H1 (cell line): Measurements from ENCODE around the gene ARID4A. TPM values are rescaled to one million over a fixed set of nuclear protein-coding genes. Genes with fewer than 3 reads are reported as not detected.

ENCODE experiments used
- CTCF ChIA-PET: fragments of 300-600 bp; sonication (Branson Sonifier 250); formaldehyde crosslinking; loops from one replicate; lab custom pipeline; 2021; ENCODE audit not compliant: partially characterized antibody; lab: Charles Lee
- POLR2A ChIA-PET: fragments of 300-600 bp; sonication (Branson Sonifier 250); formaldehyde crosslinking; loops from one replicate; lab custom pipeline; 2021; ENCODE audit warnings: inconsistent platforms; ENCODE audit not compliant: partially characterized antibody; lab: Charles Lee
- DNase-seq, 2 experiments: peaks; one replicate each; pipeline versions ENCODE4 v3.0.0 to v3.0.0-alpha.2; 2010 to 2022; ENCODE audit warnings: low spot score in 2 of 2, low read depth in 1 of 2, mixed read lengths in 1 of 2
- FAIRE-seq: peaks from 2 replicates; lab custom pipeline; 2011; peaks lifted over from hg19 to GRCh38; lab: Jason Lieb, UNC
- H2AFZ ChIP-seq: 2 replicates; pipeline ENCODE4 v1.8.1; 2012; ENCODE audit warnings: low read length, inconsistent platforms
- H2AK5ac ChIP-seq: 2 replicates; pipeline ENCODE4 v1.6.1; 2013; ENCODE audit warnings: low read depth, low read length
- H2BK120ac ChIP-seq: replicated peaks from 2 replicates; pipeline ENCODE3; 2013; ENCODE audit warnings: low read depth, low read length, inconsistent platforms
- H2BK12ac ChIP-seq: 2 replicates; pipeline ENCODE4 v1.6.1; 2013; ENCODE audit warnings: low read depth, low read length
- H2BK15ac ChIP-seq: 2 replicates; pipeline ENCODE4 v1.6.1; 2013; ENCODE audit warnings: low read length
- H2BK20ac ChIP-seq: 2 replicates; pipeline ENCODE4 v1.6.1; 2013; ENCODE audit warnings: low read length
- H2BK5ac ChIP-seq: 2 replicates; pipeline ENCODE4 v1.6.1; 2013; ENCODE audit warnings: low read depth, low read length
- H3K14ac ChIP-seq: 2 replicates; pipeline ENCODE4 v1.6.1; 2013; ENCODE audit warnings: inconsistent platforms; ENCODE audit not compliant: insufficient read length
- H3K18ac ChIP-seq: 2 replicates; pipeline ENCODE4 v1.6.1; 2013; ENCODE audit warnings: low read length; ENCODE audit errors: extremely low read depth
- H3K23ac ChIP-seq: 2 replicates; pipeline ENCODE4 v1.6.1; 2013; ENCODE audit warnings: inconsistent platforms; ENCODE audit not compliant: insufficient read length
- H3K23me2 ChIP-seq: 2 replicates; pipeline ENCODE4 v1.6.1; 2013; ENCODE audit warnings: low read depth, low read length
- H3K27ac ChIP-seq: 2 replicates; pipeline ENCODE4 v1.6.1; 2011; ENCODE audit warnings: low read depth, low read length, inconsistent platforms
- H3K27me3 ChIP-seq, 4 experiments: replicated peaks in 1 of 4; 1 replicate in 1 of 4; 2 replicates in 3 of 4; pipeline versions ENCODE4 v1.6.1 to v1.8.1; 2011 to 2013; ENCODE audit warnings: low read length in 3 of 4, mild to moderate bottlenecking in 3 of 4, inconsistent platforms in 2 of 4, mixed read lengths in 2 of 4, moderate library complexity in 1 of 4; ENCODE audit not compliant: control insufficient read depth in 3 of 4, insufficient read depth in 3 of 4; ENCODE audit errors: extremely low read depth in 1 of 4
- H3K36me3 ChIP-seq, 4 experiments: 2 replicates each; pipeline versions ENCODE4 v1.6.1 to v1.8.1; 2011 to 2013; ENCODE audit warnings: mild to moderate bottlenecking in 4 of 4, low read length in 3 of 4, moderate library complexity in 2 of 4, control low read depth in 1 of 4, inconsistent platforms in 1 of 4; ENCODE audit not compliant: insufficient read depth in 4 of 4, control insufficient read depth in 2 of 4
- H3K4ac ChIP-seq: replicated peaks from 2 replicates; pipeline ENCODE3; 2013; ENCODE audit warnings: low read length, low read depth, mixed read lengths, inconsistent platforms; ENCODE audit not compliant: insufficient read length
- H3K4me1 ChIP-seq, 4 experiments: replicated peaks in 1 of 4; 1 replicate in 1 of 4; 2 replicates in 3 of 4; pipeline versions ENCODE4 v1.6.1 to v1.8.1; 2011 to 2013; ENCODE audit warnings: low read length in 3 of 4, inconsistent platforms in 2 of 4, mixed read lengths in 1 of 4; ENCODE audit not compliant: insufficient read depth in 4 of 4, control insufficient read depth in 3 of 4
- H3K4me2 ChIP-seq, 2 experiments: 2 replicates each; pipeline versions ENCODE4 v1.6.1 to v1.8.1; 2011 to 2013; ENCODE audit warnings: low read depth in 2 of 2, low read length in 2 of 2, control low read depth in 1 of 2, inconsistent platforms in 1 of 2, mild to moderate bottlenecking in 1 of 2; ENCODE audit not compliant: insufficient read depth in 1 of 2
- H3K4me3 ChIP-seq, 4 experiments: fragments of 200-600, 300-600 bp in 1 of 4; sonication (generic), shearing (Covaris generic), sonication (Bioruptor Twin) in 1 of 4; 2 replicates each; pipeline versions ENCODE4 v1.5.1 to v1.8.1; 2011 to 2016; ENCODE audit warnings: low read length in 4 of 4, low read depth in 3 of 4, control low read depth in 2 of 4, inconsistent platforms in 2 of 4, mild to moderate bottlenecking in 2 of 4, mixed read lengths in 1 of 4, moderate library complexity in 1 of 4; ENCODE audit not compliant: insufficient read depth in 2 of 4; ENCODE audit errors: extremely low read depth in 1 of 4
- H3K56ac ChIP-seq: replicated peaks from 2 replicates; pipeline ENCODE3; 2013; ENCODE audit warnings: low read depth, mild to moderate bottlenecking, mixed read lengths, low read length, inconsistent platforms; ENCODE audit not compliant: insufficient read length
- H3K79me1 ChIP-seq: 2 replicates; pipeline ENCODE4 v1.6.1; 2013; ENCODE audit warnings: low read depth, low read length, control low read depth
- H3K79me2 ChIP-seq, 2 experiments: 2 replicates each; pipeline versions ENCODE4 v1.6.1 to v1.8.1; 2012 to 2013; ENCODE audit warnings: low read length in 2 of 2, mild to moderate bottlenecking in 2 of 2, inconsistent platforms in 1 of 2; ENCODE audit not compliant: insufficient read depth in 2 of 2, control insufficient read depth in 1 of 2
- H3K9ac ChIP-seq, 4 experiments: replicated peaks in 1 of 4; 1 replicate in 1 of 4; 2 replicates in 3 of 4; pipeline versions ENCODE4 v1.6.1 to v1.8.1; 2011 to 2013; ENCODE audit warnings: low read depth in 3 of 4, low read length in 3 of 4, control low read depth in 2 of 4, mild to moderate bottlenecking in 2 of 4, moderate library complexity in 2 of 4, inconsistent platforms in 1 of 4; ENCODE audit errors: extremely low read depth in 1 of 4
- H3K9me3 ChIP-seq, 2 experiments: 2 replicates each; pipeline versions ENCODE4 v1.6.1 to v1.8.1; 2012 to 2013; ENCODE audit warnings: mild to moderate bottlenecking in 2 of 2, moderate library complexity in 2 of 2, control low read depth in 1 of 2, inconsistent platforms in 1 of 2, low read depth in 1 of 2, low read length in 1 of 2, mixed read lengths in 1 of 2; ENCODE audit not compliant: insufficient read depth in 2 of 2
- H4K20me1 ChIP-seq, 2 experiments: replicated peaks in 1 of 2; 2 replicates each; pipeline versions ENCODE3 to v1.8.1; 2011 to 2013; ENCODE audit warnings: inconsistent platforms in 2 of 2, low read length in 2 of 2, mild to moderate bottlenecking in 1 of 2; ENCODE audit not compliant: insufficient read depth in 2 of 2, control insufficient read depth in 1 of 2
- H4K5ac ChIP-seq: 2 replicates; pipeline ENCODE4 v1.6.1; 2013; ENCODE audit warnings: low read length, low read depth, mixed read lengths, inconsistent platforms; ENCODE audit not compliant: insufficient read length
- H4K8ac ChIP-seq: 2 replicates; pipeline ENCODE4 v1.8.0; 2013; ENCODE audit warnings: mild to moderate bottlenecking, moderate library complexity, low read length, inconsistent platforms; ENCODE audit not compliant: insufficient read depth; ENCODE audit errors: extremely low read depth
- H4K91ac ChIP-seq: replicated peaks from 2 replicates; pipeline ENCODE3; 2013; ENCODE audit warnings: low read length, mixed read lengths, inconsistent platforms; ENCODE audit not compliant: insufficient read length
- WGBS, 2 experiments: shearing (Covaris generic) in 1 of 2; methylation state at CpG; one replicate each; pipeline versions ENCODE4 v1.1.6 to v1.1.7; 2013 to 2015; ENCODE audit warnings: low lambda C conversion rate in 2 of 2, mixed read lengths in 2 of 2, inconsistent platforms in 1 of 2, low coverage in 1 of 2, missing lambda C conversion rate in 1 of 2; ENCODE audit not compliant: insufficient replicate concordance in 2 of 2, insufficient coverage in 1 of 2, insufficient read length in 1 of 2; ENCODE audit errors: extremely low coverage in 1 of 2, missing lambda C conversion rate in 1 of 2; 5-methylcytosine and 5-hydroxymethylcytosine counted together
- long read RNA-seq, 2 experiments: library from RNA in 1 of 2; library from capped mRNA in 1 of 2; stranded (forward); transcript quantifications; one replicate each; pipeline ENCODE4 v2.0.0, GENCODE V29; 2021; ENCODE audit warnings: inconsistent platforms in 1 of 2
- polyA minus RNA-seq, 3 experiments: library from RNA; depleted of rRNA, polyadenylated mRNA; stranded (reverse); fragments of >200 nt; gene quantifications; 1 replicate in 2 of 3; 2 replicates in 1 of 3; pipeline ENCODE4 v1.2.3, GENCODE V29; 2011
- polyA plus RNA-seq, 7 experiments: library from polyadenylated mRNA; depleted of rRNA in 3 of 7; stranded (reverse) in 5 of 7; unstranded in 2 of 7; fragments of >200 nt in 5 of 7; fragments of 200-250 nt in 2 of 7; gene quantifications; 1 replicate in 5 of 7; 2 replicates in 1 of 7; 4 replicates in 1 of 7; pipeline versions ENCODE4 v1.2.1 to v1.2.3, GENCODE V29; 2011 to 2013; ENCODE audit warnings: missing spikeins in 2 of 7, mixed read lengths in 2 of 7
- total RNA-seq: library from RNA; stranded (reverse); fragmentation: NEBNext Ultra II Directional; extraction: Animal tissue kit (Norgen Biotek cat#: 25700); gene quantifications from 2 replicates; pipeline ENCODE4 v1.2.1, GENCODE V29; 2021

Gene ARID4A, protein sequence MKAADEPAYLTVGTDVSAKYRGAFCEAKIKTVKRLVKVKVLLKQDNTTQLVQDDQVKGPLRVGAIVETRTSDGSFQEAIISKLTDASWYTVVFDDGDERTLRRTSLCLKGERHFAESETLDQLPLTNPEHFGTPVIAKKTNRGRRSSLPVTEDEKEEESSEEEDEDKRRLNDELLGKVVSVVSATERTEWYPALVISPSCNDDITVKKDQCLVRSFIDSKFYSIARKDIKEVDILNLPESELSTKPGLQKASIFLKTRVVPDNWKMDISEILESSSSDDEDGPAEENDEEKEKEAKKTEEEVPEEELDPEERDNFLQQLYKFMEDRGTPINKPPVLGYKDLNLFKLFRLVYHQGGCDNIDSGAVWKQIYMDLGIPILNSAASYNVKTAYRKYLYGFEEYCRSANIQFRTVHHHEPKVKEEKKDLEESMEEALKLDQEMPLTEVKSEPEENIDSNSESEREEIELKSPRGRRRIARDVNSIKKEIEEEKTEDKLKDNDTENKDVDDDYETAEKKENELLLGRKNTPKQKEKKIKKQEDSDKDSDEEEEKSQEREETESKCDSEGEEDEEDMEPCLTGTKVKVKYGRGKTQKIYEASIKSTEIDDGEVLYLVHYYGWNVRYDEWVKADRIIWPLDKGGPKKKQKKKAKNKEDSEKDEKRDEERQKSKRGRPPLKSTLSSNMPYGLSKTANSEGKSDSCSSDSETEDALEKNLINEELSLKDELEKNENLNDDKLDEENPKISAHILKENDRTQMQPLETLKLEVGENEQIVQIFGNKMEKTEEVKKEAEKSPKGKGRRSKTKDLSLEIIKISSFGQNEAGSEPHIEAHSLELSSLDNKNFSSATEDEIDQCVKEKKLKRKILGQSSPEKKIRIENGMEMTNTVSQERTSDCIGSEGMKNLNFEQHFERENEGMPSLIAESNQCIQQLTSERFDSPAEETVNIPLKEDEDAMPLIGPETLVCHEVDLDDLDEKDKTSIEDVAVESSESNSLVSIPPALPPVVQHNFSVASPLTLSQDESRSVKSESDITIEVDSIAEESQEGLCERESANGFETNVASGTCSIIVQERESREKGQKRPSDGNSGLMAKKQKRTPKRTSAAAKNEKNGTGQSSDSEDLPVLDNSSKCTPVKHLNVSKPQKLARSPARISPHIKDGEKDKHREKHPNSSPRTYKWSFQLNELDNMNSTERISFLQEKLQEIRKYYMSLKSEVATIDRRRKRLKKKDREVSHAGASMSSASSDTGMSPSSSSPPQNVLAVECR
- total RNA-seq: 12.6 and 14.6 TPM in 2 replicates
- 1.9 and 2.1 TPM in 2 replicates for polyA plus RNA-seq (2011; rRNA removed)
- 3.2 TPM for polyA plus RNA-seq (2011; cell fraction: cytosol; rRNA removed)
- polyA plus RNA-seq (2011; cell fraction: nucleus; rRNA removed): 10.2 TPM
- 4.5 to 13.8 TPM (median 7.1 TPM) in 4 replicates for polyA plus RNA-seq (2012, experiment 1 of 2)
- polyA plus RNA-seq (2012, experiment 2 of 2): 1.8 TPM
- polyA plus RNA-seq (2013, experiment 1 of 2): 16.6 TPM
- 15.9 TPM for polyA plus RNA-seq (2013, experiment 2 of 2)
- polyA minus RNA-seq (2011; rRNA and poly(A)+ RNA removed): 4.3 and 6.2 TPM in 2 replicates
- 2.9 TPM for polyA minus RNA-seq (2011; cell fraction: cytosol; rRNA and poly(A)+ RNA removed)
- 24.6 TPM for polyA minus RNA-seq (2011; cell fraction: nucleus; rRNA and poly(A)+ RNA removed)
- long read RNA-seq, experiment 1, partial matches to known transcripts: 2 of 2 reads
- long read RNA-seq, experiment 1, other reads (novel, unspliced or antisense): 0 of 2 reads
- long read RNA-seq, experiment 2, partial matches to known transcripts: 18 of 23 reads
- long read RNA-seq, experiment 2, other reads (novel, unspliced or antisense): 5 of 23 reads

GRCh38 chr14:58298477-58299400, at the start of gene ARID4A:
ARID4A (plus strand) TSS chr14:58298555; CDS start chr14:58299855, 1,300 bp downstream.
- Histone ChIP-seq H4K8ac (peak within 1 kb of the TSS; percentile 100; the same call in 1 of the 2 replicates), H3K4me1 (peaks cover 0 to 3% (median 0%) of the 10 kb centered on the region in 4 experiments; a peak in 2 of 7 replicates), H3K4me2 (peak within 1 kb of the TSS; percentile 87 to 96), H3K79me1 (peaks cover 1% of the 10 kb centered on the region; the same call in 1 of the 2 replicates), H2BK15ac (peak within 1 kb of the TSS; percentile 98; the same call in 1 of the 2 replicates), H2AK5ac (no peak within 1 kb of the TSS), H4K5ac (peak within 1 kb of the TSS; percentile 100), H2BK120ac (no peak within 1 kb of the TSS), H3K56ac (peak within 1 kb of the TSS; percentile 80), H2BK12ac (peak within 1 kb of the TSS; percentile 100), H3K23ac (no peak within 1 kb of the TSS), H3K4me3 (peak within 1 kb of the TSS; percentile 81 to 99 (median 92)), H2BK5ac (peak within 1 kb of the TSS; percentile 100), H3K27ac (peak within 1 kb of the TSS; percentile 98), H2AFZ (peak within 1 kb of the TSS; percentile 86; the same call in 1 of the 2 replicates), H3K27me3 (no peaks in the 10 kb centered on the region), H4K91ac (peak within 1 kb of the TSS; percentile 97), H3K18ac (peak within 1 kb of the TSS; percentile 98), H3K14ac (no peak within 1 kb of the TSS), H4K20me1 (peaks cover 2 to 3% of the 10 kb centered on the region in 2 experiments), H3K23me2 (peaks cover 5% of the 10 kb centered on the region), H2BK20ac (0 out of 2 replicates have a peak within 1 kb of the TSS, but pooled peaks have one; percentile 94), H3K9ac (peak within 1 kb of the TSS; percentile 86 to 100 (median 99)), H3K79me2 (peaks cover 21 to 66% of the 10 kb centered on the region in 2 experiments), H3K9me3 (no peaks in the 10 kb centered on the region), H3K36me3 (peaks cover 2 to 25% (median 11%) of the 10 kb centered on the region in 4 experiments; a peak in 7 of 8 replicates), H3K4ac (no peak within 1 kb of the TSS)
- DNase-seq (peak in 1 of 2 experiments; percentile 81), FAIRE-seq (no peak)
- ChIA-PET POLR2A (interaction anchor here (0.6 to 3.2 kb wide), 36 partner anchors 9 to 1029 kb away, joined by 3 to 34 read pairs (median 4); partner anchors contain the start of genes ACTR10, ARMH4, KIAA0586 and PSMA3), CTCF (interaction anchor here (1.1 to 1.2 kb wide), 2 partner anchors 133 to 1187 kb away, joined by 3 to 5 read pairs; no protein-coding TSS in a partner anchor)
- WGBS, 2 experiments: 1% methylated on average over 51 of the region's 79 CpGs; no CpG with 5 or more reads in 1 of the 2 experiments
